ENCODE measurements around the gene CARHSP1. TPM values are rescaled to one million over a fixed set of nuclear protein-coding genes. Genes with fewer than 3 reads are reported as not detected.

Gene CARHSP1
- total RNA-seq, 2 experiments from 2014 or later = 25.5 to 27.8 TPM

GRCh38 chr16:8814095-8814806 is 54.6 kb downstream of the CARHSP1 start:
- H3K36me3 Mint-ChIP-seq (ENCODE audit: low read depth) = peaks cover 79% of the 10 kb centered on the region
- no peaks in the 10 kb centered on the region for H3K9me3 ChIP-seq (ENCODE audit: control insufficient read depth in 1 of 2, insufficient read depth in 1 of 2, low read length in 2 of 2)
- H3K4me3 ChIP-seq (ENCODE audit: low read length) = no peak overlapping the region
- peak overlapping the region; percentile 39 for H3K27ac Mint-ChIP-seq
- peaks cover 76% of the 10 kb centered on the region for H3K36me3 ChIP-seq (ENCODE audit: insufficient read depth, low read length)
- H3K27me3 Mint-ChIP-seq = no peaks in the 10 kb centered on the region
- no peaks in the 10 kb centered on the region for H3K9me3 Mint-ChIP-seq
- H3K27me3 ChIP-seq (ENCODE audit: control insufficient read depth in 1 of 2, insufficient read depth in 2 of 2, low read length in 2 of 2) = no peaks in the 10 kb centered on the region
- DNase-seq (no peak), ATAC-seq (ENCODE audit: poor library complexity) (no peak)
- ChIA-PET CTCF (interaction anchor here (0.6 kb wide), 1 partner anchor 178 kb away, joined by 3 read pairs; no protein-coding TSS in a partner anchor), POLR2A (no interaction called here)
- peaks cover 20% of the 10 kb centered on the region for H3K4me1 Mint-ChIP-seq (ENCODE audit: low read depth)
- H3K27ac ChIP-seq (ENCODE audit: low read depth in 1 of 2, low read length in 2 of 2) = no peak overlapping the region
- intact Hi-C loops (cut with DNase I, micrococcal nuclease) = no loop called here
- no peak overlapping the region for H3K4me3 Mint-ChIP-seq
- no peak for TF ChIP-seq CTCF (IDR thresholded peaks at IDR 0.05)
- peaks cover 8% of the 10 kb centered on the region for H3K4me1 ChIP-seq (ENCODE audit: insufficient read depth, low read length)

DNA sequence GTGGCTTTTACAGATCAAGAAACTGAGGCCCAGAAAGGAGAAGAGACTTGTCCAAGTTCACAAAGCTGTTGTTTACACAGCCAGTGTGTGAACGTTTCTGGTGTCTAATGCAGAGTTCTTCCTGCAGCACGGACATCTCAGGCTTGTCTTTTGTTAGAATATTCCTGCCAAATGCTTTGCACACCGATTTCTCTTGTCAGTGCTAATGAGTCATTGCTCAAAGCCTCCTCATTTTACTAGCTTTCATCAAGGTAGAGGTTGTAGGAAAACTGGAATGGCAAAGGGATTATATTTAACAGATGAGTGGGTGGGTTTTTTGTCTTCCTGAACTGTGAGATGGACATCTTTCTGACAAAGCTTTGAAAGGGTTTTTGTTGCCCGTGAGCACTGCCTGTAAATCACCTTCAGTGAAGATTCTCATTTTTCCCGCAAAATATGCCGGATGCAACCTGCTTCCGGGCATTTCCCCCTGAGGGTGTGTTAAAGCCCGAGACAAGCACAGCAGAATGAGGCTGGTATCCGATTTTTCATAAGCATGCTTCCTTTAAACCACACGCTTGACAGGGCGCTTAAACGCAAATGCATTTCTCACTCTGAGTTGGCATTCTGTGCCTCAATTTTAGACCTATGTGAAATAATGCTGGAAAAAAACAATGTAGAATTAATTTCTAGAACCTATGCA is 56.5 kb downstream of the CARHSP1 start:
- Histone ChIP-seq H3K4me1 (ENCODE audit: insufficient read depth, low read length) (peaks cover 8% of the 10 kb centered on the region), H3K9me3 (ENCODE audit: control insufficient read depth in 1 of 2, insufficient read depth in 1 of 2, low read length in 2 of 2) (no peaks in the 10 kb centered on the region), H3K27ac (ENCODE audit: low read depth in 1 of 2, low read length in 2 of 2) (no peak overlapping the region), H3K27me3 (ENCODE audit: control insufficient read depth in 1 of 2, insufficient read depth in 2 of 2, low read length in 2 of 2) (no peaks in the 10 kb centered on the region), H3K4me3 (ENCODE audit: low read length) (no peak overlapping the region), H3K36me3 (ENCODE audit: insufficient read depth, low read length) (peaks cover 82% of the 10 kb centered on the region)
- peaks cover 11% of the 10 kb centered on the region for H3K4me1 Mint-ChIP-seq (ENCODE audit: low read depth)
- no peaks in the 10 kb centered on the region for H3K27me3 Mint-ChIP-seq
- DNase-seq = no peak
- no peak overlapping the region for H3K27ac Mint-ChIP-seq
- POLR2A ChIA-PET = no interaction called here
- no peak for TF ChIP-seq CTCF (IDR thresholded peaks at IDR 0.05)
- ATAC-seq (ENCODE audit: poor library complexity) = no peak
- intact Hi-C loops (cut with DNase I, micrococcal nuclease) = no loop called here
- no peaks in the 10 kb centered on the region for H3K9me3 Mint-ChIP-seq
- CTCF ChIA-PET = interaction anchor here (0.7 kb wide), 1 partner anchor 67 kb away, joined by 3 read pairs; no protein-coding TSS in a partner anchor
- H3K4me3 Mint-ChIP-seq = no peak overlapping the region
- H3K36me3 Mint-ChIP-seq (ENCODE audit: low read depth) = peaks cover 85% of the 10 kb centered on the region

DNA sequence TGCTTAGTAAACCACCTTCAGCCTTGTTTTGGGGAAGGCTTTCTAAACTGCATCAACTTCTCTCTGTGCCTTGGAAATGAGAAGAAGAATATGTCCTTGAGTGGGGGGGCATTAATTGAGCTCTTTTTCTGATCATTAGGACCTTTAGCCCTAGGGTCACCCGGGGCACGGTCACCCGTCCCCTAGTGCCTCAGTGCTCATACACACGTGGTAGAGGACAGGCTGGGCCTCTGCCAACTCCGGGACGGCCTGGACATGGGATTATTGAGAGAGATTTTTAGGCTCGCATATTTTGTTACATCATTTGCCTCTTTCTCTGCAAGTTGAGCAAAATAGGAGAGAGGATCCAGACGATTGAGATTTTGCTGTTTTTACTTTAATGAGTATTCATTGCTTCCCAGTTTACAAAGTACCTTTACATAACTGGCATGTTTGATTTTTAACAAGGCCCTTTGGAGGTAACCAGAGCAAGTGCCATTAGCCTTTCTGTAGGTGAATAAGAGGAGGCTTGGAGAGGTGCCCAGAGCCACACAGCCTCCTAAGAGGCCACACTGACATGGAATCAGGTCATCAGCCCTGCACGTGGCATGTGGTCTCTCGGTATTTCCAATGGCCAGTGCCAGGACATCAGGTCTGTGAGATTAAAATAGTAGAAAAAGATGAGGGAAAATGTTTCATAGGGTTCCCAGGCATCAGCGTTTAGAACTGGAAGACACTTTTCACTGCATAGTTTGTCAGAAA is 60.0 kb downstream of the CARHSP1 start:
- ChIA-PET POLR2A (no interaction called here), CTCF (no interaction called here)
- intact Hi-C loops (cut with DNase I, micrococcal nuclease) = no loop called here
- no peaks in the 10 kb centered on the region for H3K9me3 Mint-ChIP-seq
- H3K36me3 Mint-ChIP-seq (ENCODE audit: low read depth) = peaks cover 92% of the 10 kb centered on the region
- Histone ChIP-seq H3K27ac (ENCODE audit: low read depth in 1 of 2, low read length in 2 of 2) (no peak overlapping the region), H3K36me3 (ENCODE audit: insufficient read depth, low read length) (peaks cover 95% of the 10 kb centered on the region), H3K27me3 (ENCODE audit: control insufficient read depth in 1 of 2, insufficient read depth in 2 of 2, low read length in 2 of 2) (no peaks in the 10 kb centered on the region), H3K4me3 (ENCODE audit: low read length) (no peak overlapping the region), H3K4me1 (ENCODE audit: insufficient read depth, low read length) (no peaks in the 10 kb centered on the region), H3K9me3 (ENCODE audit: control insufficient read depth in 1 of 2, insufficient read depth in 1 of 2, low read length in 2 of 2) (no peaks in the 10 kb centered on the region)
- no peaks in the 10 kb centered on the region for H3K27me3 Mint-ChIP-seq
- no peaks in the 10 kb centered on the region for H3K4me1 Mint-ChIP-seq (ENCODE audit: low read depth)
- no peak overlapping the region for H3K4me3 Mint-ChIP-seq
- DNase-seq = no peak
- no peak for ATAC-seq (ENCODE audit: poor library complexity)
- no peak overlapping the region for H3K27ac Mint-ChIP-seq
- TF ChIP-seq CTCF (IDR thresholded peaks at IDR 0.05) = no peak
